HL-60 (cell line): ENCODE measurements around the gene RAB1B.

ENCODE experiments used
- GABPA ChIP-seq: IDR thresholded peaks from 2 replicates; pipeline ENCODE4 v1.6.1; 2012; ENCODE audit warnings: low read depth
- SPI1 ChIP-seq: IDR thresholded peaks from 2 replicates; pipeline ENCODE4 v1.6.1; 2012; ENCODE audit warnings: low read depth, mild to moderate bottlenecking, borderline replicate concordance
- TF ChIP-seq, protein P1 (sequence below): IDR thresholded peaks from one replicate; pipeline ENCODE4 v1.5.1; 2011; ENCODE audit warnings: low read length, control low read depth, inconsistent platforms; ENCODE audit not compliant: insufficient read depth

DNA sequence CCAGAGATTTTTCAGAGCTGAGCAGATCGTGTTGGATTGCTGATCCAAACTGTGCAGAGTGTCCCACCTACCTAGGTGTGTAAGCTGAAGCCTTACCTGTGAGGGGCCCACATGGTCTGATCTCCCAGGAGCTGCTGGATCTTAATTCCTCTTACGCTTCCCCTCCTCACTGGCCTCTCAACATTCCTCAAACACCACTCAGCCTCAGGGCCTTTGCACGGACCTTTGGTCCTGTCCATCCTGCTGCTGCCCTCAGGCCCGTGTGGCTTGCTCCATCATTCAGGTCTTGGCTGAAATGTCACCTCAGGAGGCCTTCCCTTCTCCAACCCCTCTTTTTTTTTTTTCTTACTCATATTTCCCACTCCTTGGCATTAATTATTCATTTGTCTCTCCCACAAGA, 21.1 kb upstream of the RAB1B start:
- TF ChIP-seq GABPA (no peak), SPI1 (no peak)
- TF ChIP-seq, protein P1, sequence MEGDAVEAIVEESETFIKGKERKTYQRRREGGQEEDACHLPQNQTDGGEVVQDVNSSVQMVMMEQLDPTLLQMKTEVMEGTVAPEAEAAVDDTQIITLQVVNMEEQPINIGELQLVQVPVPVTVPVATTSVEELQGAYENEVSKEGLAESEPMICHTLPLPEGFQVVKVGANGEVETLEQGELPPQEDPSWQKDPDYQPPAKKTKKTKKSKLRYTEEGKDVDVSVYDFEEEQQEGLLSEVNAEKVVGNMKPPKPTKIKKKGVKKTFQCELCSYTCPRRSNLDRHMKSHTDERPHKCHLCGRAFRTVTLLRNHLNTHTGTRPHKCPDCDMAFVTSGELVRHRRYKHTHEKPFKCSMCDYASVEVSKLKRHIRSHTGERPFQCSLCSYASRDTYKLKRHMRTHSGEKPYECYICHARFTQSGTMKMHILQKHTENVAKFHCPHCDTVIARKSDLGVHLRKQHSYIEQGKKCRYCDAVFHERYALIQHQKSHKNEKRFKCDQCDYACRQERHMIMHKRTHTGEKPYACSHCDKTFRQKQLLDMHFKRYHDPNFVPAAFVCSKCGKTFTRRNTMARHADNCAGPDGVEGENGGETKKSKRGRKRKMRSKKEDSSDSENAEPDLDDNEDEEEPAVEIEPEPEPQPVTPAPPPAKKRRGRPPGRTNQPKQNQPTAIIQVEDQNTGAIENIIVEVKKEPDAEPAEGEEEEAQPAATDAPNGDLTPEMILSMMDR: no peak
